ENCODE results near the gene MRPS2. TPM values are rescaled to one million over a fixed set of nuclear protein-coding genes. Genes with fewer than 3 reads are reported as not detected.
"Not testable (repeated sequence)": the region's sequence is repeated elsewhere in the genome, so short reads cannot be mapped to it uniquely, and the experiment has no call there.

MRPS2 gene
- total RNA-seq, 1 experiment from 2014 or later = 65.5 TPM

- Mint-ChIP-seq H3K9me3 (ENCODE audit: unreplicated experiment) (no peaks in the 10 kb centered on the region), H3K36me3 (ENCODE audit: insufficient read depth, unreplicated experiment) (no peaks in the 10 kb centered on the region), H3K4me1 (ENCODE audit: low read depth, unreplicated experiment) (peaks cover 8% of the 10 kb centered on the region), H3K27ac (ENCODE audit: unreplicated experiment) (no peak overlapping the region), H3K4me3 (ENCODE audit: unreplicated experiment) (no peak overlapping the region), H3K27me3 (ENCODE audit: insufficient read depth, unreplicated experiment) (peaks cover 2% of the 10 kb centered on the region)
- H3K36me3 ChIP-seq (ENCODE audit: control insufficient read depth, insufficient read depth, low read length) = no peaks in the 10 kb centered on the region
- CTCF ChIA-PET = no interaction called here
- H3K27me3 ChIP-seq (replicated peaks; ENCODE audit: control insufficient read depth, insufficient read depth, low read length) = no peaks in the 10 kb centered on the region
- no peak for DNase-seq
- POLR2A ChIA-PET = no interaction called here
- H3K4me1 ChIP-seq = no peaks in the 10 kb centered on the region
- H3K9me3 ChIP-seq = no peaks in the 10 kb centered on the region
- intact Hi-C loops (cut with micrococcal nuclease; ENCODE audit: unreplicated experiment) = no loop called here
- TF ChIP-seq CTCF (IDR thresholded peaks at IDR 0.05; ENCODE audit: insufficient read depth in 1 of 2, low read depth in 1 of 2, low read length in 1 of 2, severe bottlenecking in 1 of 2, unreplicated experiment in 1 of 2) = no peak
- no TSS peak for BruUV-seq (replicated peaks)
- H3K4me3 ChIP-seq (ENCODE audit: low read depth, low read length) = no peak overlapping the region
Measured at GRCh38 chr9:135547756-135548736, 47.6 kb downstream of the MRPS2 start.

GRCh38 chr9:135549478-135550343, 49.2 kb downstream of the MRPS2 start:
- H3K36me3 Mint-ChIP-seq (ENCODE audit: insufficient read depth, unreplicated experiment); H3K9me3 ChIP-seq; H3K9me3 Mint-ChIP-seq (ENCODE audit: unreplicated experiment); POLR2A ChIA-PET; H3K27me3 Mint-ChIP-seq (ENCODE audit: insufficient read depth, unreplicated experiment); H3K27ac Mint-ChIP-seq (ENCODE audit: unreplicated experiment); H3K36me3 ChIP-seq (ENCODE audit: control insufficient read depth, insufficient read depth, low read length); H3K4me1 ChIP-seq; H3K27me3 ChIP-seq (replicated peaks; ENCODE audit: control insufficient read depth, insufficient read depth, low read length); BruUV-seq (replicated peaks); H3K4me3 ChIP-seq (ENCODE audit: low read depth, low read length); intact Hi-C loops (cut with micrococcal nuclease; ENCODE audit: unreplicated experiment); H3K4me3 Mint-ChIP-seq (ENCODE audit: unreplicated experiment); DNase-seq; H3K4me1 Mint-ChIP-seq (ENCODE audit: low read depth, unreplicated experiment): not testable (repeated sequence)
- CTCF ChIA-PET = interaction anchor here (0.6 kb wide), 1 partner anchor 27 kb away, joined by 3 read pairs; no protein-coding TSS in a partner anchor

- Mint-ChIP-seq H3K27ac (ENCODE audit: unreplicated experiment) (no peak overlapping the region), H3K36me3 (ENCODE audit: insufficient read depth, unreplicated experiment) (no peaks in the 10 kb centered on the region), H3K4me3 (ENCODE audit: unreplicated experiment) (no peak overlapping the region), H3K27me3 (ENCODE audit: insufficient read depth, unreplicated experiment) (no peaks in the 10 kb centered on the region), H3K9me3 (ENCODE audit: unreplicated experiment) (peaks cover 8% of the 10 kb centered on the region), H3K4me1 (ENCODE audit: low read depth, unreplicated experiment) (no peaks in the 10 kb centered on the region)
- Histone ChIP-seq H3K36me3 (ENCODE audit: control insufficient read depth, insufficient read depth, low read length) (no peaks in the 10 kb centered on the region), H3K4me3 (ENCODE audit: low read depth, low read length) (no peak overlapping the region), H3K4me1 (no peaks in the 10 kb centered on the region), H3K27me3 (replicated peaks; ENCODE audit: control insufficient read depth, insufficient read depth, low read length) (no peaks in the 10 kb centered on the region), H3K9me3 (no peaks in the 10 kb centered on the region)
- DNase-seq = no peak
- BruUV-seq (replicated peaks) = no TSS peak
- no peak for TF ChIP-seq CTCF (IDR thresholded peaks at IDR 0.05; ENCODE audit: insufficient read depth in 1 of 2, low read depth in 1 of 2, low read length in 1 of 2, severe bottlenecking in 1 of 2, unreplicated experiment in 1 of 2)
- ChIA-PET CTCF (no interaction called here), POLR2A (no interaction called here)
- intact Hi-C loops (cut with micrococcal nuclease; ENCODE audit: unreplicated experiment) = no loop called here
Measured at GRCh38 chr9:135550344-135550918, 49.9 kb downstream of the MRPS2 start.

Data from Caco-2 (cell line).